NCI-H69 (cell line): ENCODE measurements around the gene RHOG.
A peak's percentile ranks its signal among the peaks of the same experiment; 100 is the strongest.
"Not testable (repeated sequence)": the region's sequence is repeated elsewhere in the genome, so short reads cannot be mapped to it uniquely, and the experiment has no call there.

Experiments used
- DNase-seq: peaks from one replicate; lab custom pipeline; 2025; lab: John Stamatoyannopoulos, UW

The RHOG gene

DNA sequence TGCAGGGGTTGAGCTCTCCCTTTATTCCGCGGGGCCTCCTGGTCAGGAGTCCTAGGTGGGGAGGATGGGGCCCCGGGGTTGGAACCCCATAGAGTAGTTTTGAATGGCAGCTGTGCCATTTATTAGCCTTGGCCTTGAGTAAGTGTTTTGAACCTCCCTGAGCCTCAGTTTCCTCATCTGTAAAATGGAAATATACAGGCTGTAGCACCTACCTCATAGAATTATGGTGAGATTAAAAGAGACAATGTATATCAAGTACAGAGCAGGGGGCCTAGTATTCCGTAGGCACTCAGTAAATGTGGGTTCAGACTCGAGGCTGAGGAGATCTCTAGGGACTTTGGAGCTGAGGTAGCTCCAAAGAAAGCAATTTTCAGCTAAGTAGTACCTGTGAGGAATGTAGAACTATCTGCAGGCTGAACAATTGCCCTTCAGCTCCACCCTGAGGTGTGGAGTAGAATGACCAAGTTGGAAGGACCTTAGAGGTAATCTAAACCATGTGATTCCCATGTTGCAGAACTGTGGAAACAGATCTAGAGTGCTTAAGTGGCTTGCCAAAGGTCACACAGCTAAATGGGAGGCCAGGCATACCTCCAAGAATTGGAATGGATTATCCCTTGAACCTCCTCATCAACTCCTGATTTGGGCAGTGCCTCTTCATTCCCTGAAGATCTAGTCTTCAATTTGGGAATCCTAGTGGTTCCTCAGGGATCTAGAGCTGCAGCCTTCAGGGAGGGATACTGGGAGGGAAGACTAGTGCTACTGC is 31.7 kb downstream of the RHOG start:
- DNase-seq, result peak; percentile 86

DNA sequence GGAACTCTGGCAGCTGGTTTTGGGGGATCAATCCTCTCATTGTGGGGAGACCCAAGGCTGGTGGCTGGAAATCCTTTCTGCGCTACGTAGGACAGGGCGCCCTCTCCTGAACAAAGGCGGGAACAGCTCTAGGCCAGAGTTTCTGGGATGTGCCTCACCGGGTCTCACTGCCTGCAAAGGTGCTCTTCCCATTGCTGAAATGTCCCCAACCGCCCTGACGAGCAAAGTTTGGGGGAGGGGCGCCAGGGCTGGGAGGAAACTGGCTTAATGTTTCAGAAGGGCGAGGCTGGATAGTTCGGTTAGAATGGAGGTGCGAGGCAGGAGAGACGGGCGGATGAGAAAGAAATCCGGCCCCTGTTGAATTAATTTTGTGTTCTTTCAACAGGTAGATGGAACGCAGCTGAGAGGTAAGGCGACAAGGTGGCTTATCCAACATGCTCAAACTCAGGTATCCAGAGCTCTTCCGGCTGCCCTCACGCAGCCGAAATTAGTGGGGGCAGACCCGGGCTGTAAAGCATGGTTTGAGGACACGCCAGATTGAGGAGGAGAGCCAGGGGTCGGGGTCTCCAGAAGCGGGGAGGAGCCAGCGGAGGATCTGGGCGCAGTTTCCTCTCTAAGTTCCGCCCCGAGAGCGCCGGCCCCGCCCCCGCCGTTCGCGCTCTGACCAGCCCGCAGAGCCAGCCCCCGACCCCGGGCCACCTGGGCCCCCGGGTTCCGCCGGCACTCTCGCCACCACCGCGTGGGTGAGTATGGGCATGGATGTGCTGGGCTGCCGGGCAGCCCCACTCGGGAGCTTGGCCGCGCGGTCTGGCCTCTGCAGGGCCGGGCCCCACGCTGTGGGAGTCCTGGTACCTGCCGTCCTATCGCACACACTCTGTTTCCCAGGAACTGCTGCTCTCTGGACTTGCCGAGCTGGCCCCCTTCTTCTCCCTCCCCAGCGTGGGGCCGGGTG is 32.6 kb downstream of the RHOG start, which contains the start of gene PGAP2:
TSS of gene PGAP2 (plus strand) at position 652 of the 952 bp plus-strand sequence. CDS start 2,700 bp downstream, outside the sequence.
- peak; percentile 88 for DNase-seq

- DNase-seq, result no peak
These were observed 36.8 kb downstream of the RHOG start for GRCh38 chr11:3803726-3804495.

GRCh38 chr11:3802011-3802790 is 38.6 kb downstream of the RHOG start:
- DNase-seq, result no peak

GRCh38 chr11:3799873-3800272 is 40.9 kb downstream of the RHOG start:
- no peak for DNase-seq

DNA sequence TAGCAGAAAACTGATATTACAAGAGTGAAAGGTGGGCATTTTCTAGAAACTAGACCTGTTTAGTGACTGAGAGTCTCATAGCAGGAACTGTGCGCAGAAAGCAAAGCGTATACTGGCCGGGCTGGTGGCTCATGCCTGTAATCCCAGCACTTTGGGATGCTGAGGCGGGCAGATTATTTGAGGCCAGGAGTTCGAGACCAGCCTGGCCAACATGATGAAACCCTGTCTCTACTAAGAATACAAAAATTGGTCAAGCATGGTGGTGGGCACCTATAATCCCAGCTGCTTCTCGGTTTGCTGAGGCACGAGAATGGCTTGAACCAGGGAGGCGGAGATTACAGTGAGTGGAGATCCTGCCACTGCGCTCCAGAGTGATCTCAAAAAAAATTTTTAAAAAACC is 41.6 kb downstream of the RHOG start:
- no peak for DNase-seq

DNA sequence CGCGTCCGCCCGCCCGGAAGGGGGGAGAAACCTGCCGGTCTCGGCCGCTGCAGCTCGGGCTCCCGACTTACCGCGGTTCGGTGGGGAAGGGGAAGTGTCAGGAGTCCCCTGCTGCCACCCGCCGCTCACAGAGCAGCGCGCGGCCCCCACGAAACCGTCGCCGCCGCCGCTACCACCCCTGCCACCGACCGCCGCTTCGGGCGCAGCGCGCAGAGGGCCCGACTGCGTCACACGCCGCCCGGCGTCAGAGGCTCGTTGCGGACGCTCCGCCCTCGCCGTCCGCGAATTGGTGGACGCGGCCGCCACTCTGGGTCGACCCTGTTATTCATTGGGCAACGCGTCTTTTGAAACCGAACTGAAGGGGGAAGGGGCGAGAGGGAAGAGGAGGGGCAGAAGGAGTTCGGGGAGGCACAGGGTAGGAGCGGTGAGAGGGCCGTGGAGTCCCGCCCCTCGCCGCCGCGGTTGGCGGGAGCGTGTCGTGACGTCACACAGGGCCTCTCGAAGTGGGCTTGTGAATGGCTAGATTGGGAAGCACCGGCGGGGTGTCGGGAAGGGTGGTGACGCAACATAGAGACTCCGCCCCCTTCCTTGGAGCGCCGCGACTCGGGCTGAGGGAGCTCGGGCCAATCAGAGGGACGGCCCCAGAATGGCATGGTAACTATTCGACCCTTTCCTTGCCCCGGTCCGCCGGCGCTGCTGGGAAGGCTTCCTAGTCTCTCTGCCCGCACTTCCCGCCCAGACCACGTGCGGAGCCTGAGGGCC is 43.2 kb downstream of the RHOG start, which contains the start of gene NUP98:
TSS of gene NUP98 (minus strand) at position 226 of the 762 bp plus-strand sequence. CDS start 15,437 bp downstream, outside the sequence.
- DNase-seq, result peak; percentile 100

- DNase-seq, result peak; percentile 87
These were observed 43.9 kb downstream of the RHOG start for GRCh38 chr11:3796801-3797328.

- DNase-seq, result peak; percentile 30
These were observed 44.4 kb downstream of the RHOG start for GRCh38 chr11:3796346-3796745.

- DNase-seq, result no peak
These were observed 44.8 kb downstream of the RHOG start for GRCh38 chr11:3796002-3796311.

DNA sequence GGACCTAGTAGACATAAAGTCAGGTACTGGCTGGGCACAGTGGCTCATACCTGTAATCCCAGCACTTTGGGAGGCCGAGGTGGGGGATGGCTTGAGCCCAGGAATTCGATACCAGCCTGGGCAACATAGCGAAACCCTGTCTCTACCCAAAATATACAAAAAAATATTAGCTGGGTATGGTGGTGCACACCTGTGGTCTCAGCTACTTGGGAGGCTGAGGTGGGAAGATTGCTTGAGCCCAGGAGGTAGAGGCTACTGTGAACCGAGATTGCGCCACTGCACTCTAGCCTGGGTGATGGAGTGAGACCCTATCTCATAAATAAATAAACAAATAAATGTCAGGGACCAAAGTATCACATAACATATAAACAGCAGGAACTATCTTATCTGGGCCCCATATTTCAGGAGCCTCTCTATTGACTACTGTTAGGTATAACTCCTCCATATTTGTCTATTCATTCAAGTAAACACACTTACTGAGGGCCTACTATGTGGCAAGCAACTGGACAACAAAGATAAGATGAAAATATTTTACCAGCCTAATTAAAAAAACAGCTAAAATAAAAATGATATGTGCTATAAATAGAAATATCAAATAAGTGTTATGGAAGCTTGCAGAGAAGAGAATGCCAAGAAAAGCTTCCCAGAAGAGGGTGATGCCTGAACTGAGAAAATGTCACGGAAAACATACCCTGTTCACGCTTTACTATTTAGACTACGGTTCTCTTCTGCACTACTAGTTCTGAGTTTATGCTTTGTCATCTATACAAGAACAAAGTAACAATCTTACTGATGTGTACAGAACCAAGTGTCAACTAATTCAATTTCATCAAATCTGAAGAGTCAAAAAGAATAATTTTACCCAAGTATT is 45.4 kb downstream of the RHOG start:
- DNase-seq, result no peak

- not testable (repeated sequence) for DNase-seq
These were observed 46.4 kb downstream of the RHOG start for GRCh38 chr11:3794387-3794786.

DNA sequence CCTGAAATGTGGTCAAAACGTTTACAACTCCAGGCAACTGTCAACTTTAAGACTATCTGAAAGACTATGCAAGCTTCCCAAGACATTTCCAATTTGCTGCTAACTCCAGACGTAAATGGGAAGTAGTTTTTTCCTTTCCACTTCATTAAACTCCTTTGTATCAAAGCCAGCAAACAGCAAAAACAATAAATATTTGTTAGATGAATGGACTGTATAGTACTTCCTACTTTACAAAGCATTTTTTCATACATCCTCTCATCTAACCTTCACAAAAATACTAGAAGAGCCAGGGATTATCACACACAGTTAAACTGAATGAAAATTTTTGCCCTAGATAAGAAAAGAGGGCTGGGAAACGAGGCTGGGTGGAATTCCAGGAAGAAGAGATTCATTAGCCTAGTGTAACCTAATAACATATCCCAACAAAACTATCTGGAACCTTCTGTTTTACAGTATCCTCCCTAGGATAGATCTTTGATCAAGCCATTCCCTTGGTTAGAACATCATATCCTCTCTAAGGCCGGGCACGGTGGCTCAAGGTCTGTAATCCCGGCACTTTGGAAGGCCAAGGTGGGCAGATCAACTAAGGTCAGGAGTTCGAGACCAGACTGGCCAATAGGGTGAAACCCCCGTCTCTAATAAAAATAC is 53.9 kb downstream of the RHOG start:
- DNase-seq, result no peak

GRCh38 chr11:3783611-3784010 is 57.1 kb downstream of the RHOG start:
- no peak for DNase-seq

DNA sequence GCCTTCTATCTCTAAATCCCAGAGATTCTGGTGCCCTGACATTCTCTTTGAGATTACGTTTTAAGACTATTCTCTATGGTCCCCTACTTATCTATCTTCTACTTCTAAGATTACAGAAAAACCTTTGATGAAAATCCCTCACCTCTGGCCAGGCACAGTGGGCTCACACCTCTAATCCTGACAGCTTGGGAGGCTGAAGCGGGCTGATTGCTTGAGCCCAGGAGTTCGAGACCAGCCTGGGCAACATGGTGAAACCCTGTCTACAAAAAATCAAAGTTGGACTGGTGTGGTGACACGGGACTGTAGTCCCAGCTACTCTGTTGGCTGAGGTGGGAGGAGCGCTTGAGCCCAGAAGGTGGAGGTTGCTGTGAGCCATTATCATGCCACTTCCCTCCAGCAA is 57.8 kb downstream of the RHOG start:
- DNase-seq, result no peak

- no peak for DNase-seq
These were observed 59.3 kb downstream of the RHOG start for GRCh38 chr11:3781423-3781822.
